Gastrocnemius medialis (tissue), 4 donors: ENCODE data around the gene MEGF10. TPM values are rescaled to one million over a fixed set of nuclear protein-coding genes. Genes with fewer than 3 reads are reported as not detected.

Source experiments
- ATAC-seq, 2 donors: fragments of 150-250 bp; one replicate each; pipeline ENCODE4 v1.9.1; 2016
- DNase-seq, 2 donors: peaks; one replicate each; pipeline ENCODE4 v3.0.0-alpha.2; 2019
- H3K27ac ChIP-seq, 4 donors: fragments of 200-600 bp; sonication (generic); 1 replicate in 1 of 4; 2 replicates in 3 of 4; pipeline ENCODE4 v1.5.1; 2016 to 2018; ENCODE audit warnings: mild to moderate bottlenecking in 2 of 4, moderate library complexity in 1 of 4
- H3K27me3 ChIP-seq, 3 donors: fragments of 200-600 bp; sonication (generic) in 2 of 3; 1 replicate in 1 of 3; 2 replicates in 2 of 3; pipeline versions ENCODE4 v1.5.1 to v1.6.0; 2016 to 2019; ENCODE audit warnings: mild to moderate bottlenecking in 1 of 3, moderate library complexity in 1 of 3
- H3K36me3 ChIP-seq, 2 donors: fragments of 200-600 bp; sonication (generic) in 1 of 2; one replicate each; pipeline ENCODE4 v1.5.1; 2017 to 2018
- H3K4me1 ChIP-seq, 2 donors: fragments of 200-600 bp; sonication (generic) in 1 of 2; one replicate each; pipeline ENCODE4 v1.5.1; 2016 to 2017; ENCODE audit warnings: mild to moderate bottlenecking in 2 of 2
- H3K4me3 ChIP-seq, 4 donors: fragments of 200-600 bp; sonication (generic) in 3 of 4; 1 replicate in 1 of 4; 2 replicates in 3 of 4; pipeline ENCODE4 v1.5.1; 2016 to 2019; ENCODE audit warnings: mild to moderate bottlenecking in 2 of 4
- H3K9me3 ChIP-seq, 3 donors: fragments of 200-600 bp; sonication (generic) in 2 of 3; 1 replicate in 1 of 3; 2 replicates in 2 of 3; pipeline ENCODE4 v1.5.1; 2016 to 2019
- POLR2A ChIP-seq, 2 donors: fragments of 450-650 bp; IDR thresholded peaks; one replicate each; pipeline ENCODE4 v1.6.1; 2017; ENCODE audit warnings: antibody characterized with exemption in 2 of 2, mild to moderate bottlenecking in 2 of 2, moderate library complexity in 2 of 2
- in situ Hi-C, 4 donors: fragments of 200-750 bp; cut with MboI; loops; one replicate each; pipeline versions ENCODE4 v1.15.0 to v1.8.0; 2017; ENCODE audit warnings: low sequenced_read_pairs in 4 of 4
- intact Hi-C: fragments of 100-400 bp; cut with DNase I; formaldehyde crosslinking; loops from one replicate; pipeline ENCODE4 v1.15.1; 2023; ENCODE audit warnings: low total_unique reads
- total RNA-seq, 4 donors: library from RNA; depleted of rRNA; stranded (reverse); fragments of >200 nt; gene quantifications; one replicate each; pipeline versions ENCODE4 v1.1.0 to v1.2.3, GENCODE V29; 2016
- TF ChIP-seq, protein P1 (sequence below), 5 experiments: fragments of 450-650 bp in 3 of 5; fragments of 200-600 bp in 2 of 5; sonication (generic) in 2 of 5; IDR thresholded peaks in 4 of 5; conservative IDR thresholded peaks in 1 of 5; 1 replicate in 4 of 5; 2 replicates in 1 of 5; pipeline ENCODE4 v1.5.1; 2016 to 2019; ENCODE audit warnings: antibody characterized with exemption in 5 of 5, mild to moderate bottlenecking in 3 of 5, moderate library complexity in 3 of 5

MEGF10 gene
- total RNA-seq, 4 donors from 2014 or later = 6.7 to 25.4 (median 15.7) TPM

DNA sequence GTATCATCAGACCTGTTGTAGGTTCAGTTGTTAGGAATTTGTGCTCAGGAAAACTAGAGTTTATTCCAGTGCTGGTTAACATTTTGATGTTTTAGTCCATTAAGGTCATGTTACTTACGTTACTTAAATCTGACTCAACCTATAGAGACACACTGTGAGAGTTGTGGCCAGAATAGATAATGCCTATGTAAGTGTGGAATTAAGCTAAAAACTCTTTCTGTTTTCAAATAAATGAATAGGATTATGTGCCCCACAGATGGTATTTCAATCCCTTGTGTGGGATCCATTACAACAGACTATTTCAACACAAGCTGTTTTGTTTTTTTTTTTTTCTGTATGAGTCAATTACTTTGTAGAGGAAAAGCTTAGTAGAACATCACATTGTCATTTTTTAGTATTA lies 68.1 kb downstream of the MEGF10 start:
- no peak overlapping the region for H3K4me3 ChIP-seq
- H3K4me1 ChIP-seq = peaks cover 4 to 6% of the 10 kb centered on the region in 2 donors
- no peaks in the 10 kb centered on the region for H3K9me3 ChIP-seq
- in situ Hi-C loops (no loop called here), intact Hi-C loops (loop anchor here (10.0 kb wide), 1 partner anchor 1394 kb away; no protein-coding TSS in a partner anchor)
- ATAC-seq (no peak), DNase-seq (no peak)
- no peak overlapping the region for H3K27ac ChIP-seq
- no peaks in the 10 kb centered on the region for H3K36me3 ChIP-seq
- TF ChIP-seq, protein P1, sequence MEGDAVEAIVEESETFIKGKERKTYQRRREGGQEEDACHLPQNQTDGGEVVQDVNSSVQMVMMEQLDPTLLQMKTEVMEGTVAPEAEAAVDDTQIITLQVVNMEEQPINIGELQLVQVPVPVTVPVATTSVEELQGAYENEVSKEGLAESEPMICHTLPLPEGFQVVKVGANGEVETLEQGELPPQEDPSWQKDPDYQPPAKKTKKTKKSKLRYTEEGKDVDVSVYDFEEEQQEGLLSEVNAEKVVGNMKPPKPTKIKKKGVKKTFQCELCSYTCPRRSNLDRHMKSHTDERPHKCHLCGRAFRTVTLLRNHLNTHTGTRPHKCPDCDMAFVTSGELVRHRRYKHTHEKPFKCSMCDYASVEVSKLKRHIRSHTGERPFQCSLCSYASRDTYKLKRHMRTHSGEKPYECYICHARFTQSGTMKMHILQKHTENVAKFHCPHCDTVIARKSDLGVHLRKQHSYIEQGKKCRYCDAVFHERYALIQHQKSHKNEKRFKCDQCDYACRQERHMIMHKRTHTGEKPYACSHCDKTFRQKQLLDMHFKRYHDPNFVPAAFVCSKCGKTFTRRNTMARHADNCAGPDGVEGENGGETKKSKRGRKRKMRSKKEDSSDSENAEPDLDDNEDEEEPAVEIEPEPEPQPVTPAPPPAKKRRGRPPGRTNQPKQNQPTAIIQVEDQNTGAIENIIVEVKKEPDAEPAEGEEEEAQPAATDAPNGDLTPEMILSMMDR (IDR thresholded peaks at IDR 0.05 in 4 of 5, conservative IDR thresholded peaks at IDR 0.05 in 1 of 5) = no peak
- TF ChIP-seq POLR2A (IDR thresholded peaks at IDR 0.05) = no peak
- H3K27me3 ChIP-seq = no peaks in the 10 kb centered on the region

DNA sequence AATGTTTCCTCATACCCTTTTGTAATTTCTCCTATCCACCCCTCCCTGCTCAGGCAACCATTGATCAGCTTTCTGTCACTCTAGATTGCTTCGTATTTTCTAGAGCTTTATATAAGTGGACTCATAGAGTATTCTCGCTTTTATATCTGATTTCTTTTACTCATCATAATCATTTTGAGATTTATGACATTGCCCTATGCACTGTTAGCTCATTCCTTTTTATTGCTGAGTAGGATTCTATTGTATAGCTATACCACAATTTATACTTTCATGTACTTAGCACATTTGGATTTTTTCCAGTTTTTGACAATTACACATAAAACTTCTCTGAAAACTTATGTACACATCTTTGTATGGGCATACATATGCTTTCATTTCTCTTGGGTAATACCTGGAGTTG lies 68.9 kb downstream of the MEGF10 start:
- DNase-seq (no peak), ATAC-seq (no peak)
- Histone ChIP-seq H3K9me3 (no peaks in the 10 kb centered on the region), H3K4me1 (peaks cover 4 to 6% of the 10 kb centered on the region in 2 donors), H3K27ac (no peak overlapping the region), H3K4me3 (no peak overlapping the region), H3K27me3 (no peaks in the 10 kb centered on the region), H3K36me3 (no peaks in the 10 kb centered on the region)
- intact Hi-C loops (loop anchor here (10.0 kb wide), 1 partner anchor 1395 kb away; no protein-coding TSS in a partner anchor), in situ Hi-C loops (no loop called here)
- TF ChIP-seq, protein P1 (IDR thresholded peaks at IDR 0.05 in 4 of 5, conservative IDR thresholded peaks at IDR 0.05 in 1 of 5) = no peak
- TF ChIP-seq POLR2A (IDR thresholded peaks at IDR 0.05) = no peak

DNA sequence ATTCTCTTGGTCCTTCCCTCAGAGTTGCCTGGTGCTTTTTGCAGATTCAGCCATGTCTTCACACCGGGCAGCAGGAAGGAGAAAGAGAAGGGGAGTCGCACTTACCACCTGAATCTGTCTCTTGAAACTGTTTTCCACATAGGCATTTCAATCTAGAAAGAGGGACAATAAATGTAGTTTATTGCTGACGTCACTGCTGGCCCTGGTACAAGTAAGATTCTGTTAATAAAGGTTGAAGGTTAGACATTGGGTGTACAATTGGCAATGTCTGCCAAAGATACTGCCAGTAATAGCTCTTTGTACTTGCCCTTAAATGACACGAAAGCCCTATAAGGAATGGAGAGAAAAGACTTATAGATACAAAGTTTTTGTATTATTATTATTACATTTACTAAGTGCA lies 72.8 kb downstream of the MEGF10 start:
- H3K4me1 ChIP-seq = peaks cover 10 to 11% of the 10 kb centered on the region in 2 donors
- in situ Hi-C loops = no loop called here
- DNase-seq (no peak), ATAC-seq (no peak)
- no peak overlapping the region for H3K4me3 ChIP-seq
- no peaks in the 10 kb centered on the region for H3K27me3 ChIP-seq
- TF ChIP-seq, protein P1 (IDR thresholded peaks at IDR 0.05 in 4 of 5, conservative IDR thresholded peaks at IDR 0.05 in 1 of 5) = no peak
- TF ChIP-seq POLR2A (IDR thresholded peaks at IDR 0.05) = no peak
- no peak overlapping the region for H3K27ac ChIP-seq
- intact Hi-C loops = no loop called here
- no peaks in the 10 kb centered on the region for H3K9me3 ChIP-seq
- no peaks in the 10 kb centered on the region for H3K36me3 ChIP-seq

DNA sequence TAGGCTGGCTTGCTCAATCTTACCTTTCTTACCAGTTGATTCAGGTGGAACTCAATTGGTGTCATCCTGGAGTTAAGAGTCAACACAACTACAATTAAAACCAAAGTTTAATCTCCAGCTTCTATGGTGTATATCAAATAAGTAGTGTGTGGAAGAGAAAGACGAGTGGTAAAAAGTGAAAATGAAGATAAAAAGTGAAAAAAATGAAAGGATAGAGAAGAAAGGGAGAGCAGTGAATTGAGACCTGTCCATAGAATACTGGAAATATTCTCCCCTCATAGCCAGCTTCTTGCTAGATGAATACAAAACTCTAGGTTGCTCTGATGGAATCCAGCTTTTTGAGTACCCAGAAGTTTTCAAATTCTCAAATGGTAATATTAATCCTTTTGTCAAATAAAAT lies 76.4 kb downstream of the MEGF10 start:
- intact Hi-C loops (no loop called here), in situ Hi-C loops (no loop called here)
- no peaks in the 10 kb centered on the region for H3K9me3 ChIP-seq
- no peak overlapping the region for H3K27ac ChIP-seq
- no peak for DNase-seq
- peaks cover 29 to 32% of the 10 kb centered on the region in 2 donors for H3K4me1 ChIP-seq
- TF ChIP-seq, protein P1 (IDR thresholded peaks at IDR 0.05 in 4 of 5, conservative IDR thresholded peaks at IDR 0.05 in 1 of 5) = no peak
- no peak for TF ChIP-seq POLR2A (IDR thresholded peaks at IDR 0.05)
- H3K4me3 ChIP-seq = no peak overlapping the region
- ATAC-seq = no peak
- H3K27me3 ChIP-seq = no peaks in the 10 kb centered on the region
- no peaks in the 10 kb centered on the region for H3K36me3 ChIP-seq

DNA sequence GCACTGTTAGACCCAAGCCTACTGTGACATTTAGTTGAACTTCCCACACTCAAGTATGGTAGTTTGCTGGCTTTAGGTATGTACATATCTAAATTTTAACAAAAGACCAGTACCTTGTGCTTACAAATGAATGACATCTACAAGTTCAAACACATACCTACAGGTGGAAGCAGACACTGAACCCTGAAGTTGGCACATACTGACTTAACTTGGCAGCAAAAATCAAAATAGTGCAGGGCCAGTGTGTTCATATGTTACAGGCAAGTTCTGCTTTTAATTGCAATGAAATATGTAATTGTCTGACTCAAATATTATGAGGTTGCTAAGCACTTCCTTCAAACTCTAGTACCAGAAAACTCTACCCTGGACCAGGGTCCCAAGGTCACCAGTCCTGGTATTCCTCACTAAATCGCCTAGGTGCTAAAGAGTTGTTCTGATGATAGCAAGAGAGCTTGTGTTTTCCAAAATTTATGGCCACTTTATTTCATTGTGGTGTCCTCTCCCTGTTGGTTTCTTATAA lies 77.4 kb downstream of the MEGF10 start:
- Histone ChIP-seq H3K4me1 (peaks cover 29 to 32% of the 10 kb centered on the region in 2 donors), H3K36me3 (no peaks in the 10 kb centered on the region), H3K4me3 (no peak overlapping the region), H3K27ac (peak overlapping the region in 2 of 4 donors; percentile 15 to 66), H3K27me3 (no peaks in the 10 kb centered on the region), H3K9me3 (no peaks in the 10 kb centered on the region)
- intact Hi-C loops (no loop called here), in situ Hi-C loops (no loop called here)
- TF ChIP-seq, protein P1 (IDR thresholded peaks at IDR 0.05 in 4 of 5, conservative IDR thresholded peaks at IDR 0.05 in 1 of 5) = no peak
- no peak for TF ChIP-seq POLR2A (IDR thresholded peaks at IDR 0.05)
- no peak for DNase-seq
- ATAC-seq = no peak
